Stomach (tissue), 4 donors: ENCODE data around the gene EPB41L3.

Experiments
- CTCF ChIP-seq, 7 experiments: fragments of 450-650 bp in 4 of 7; fragments of 200-600 bp in 3 of 7; sonication (generic) in 3 of 7; IDR thresholded peaks; one replicate each; pipeline ENCODE4 v1.5.1; 2016 to 2019; ENCODE audit warnings: antibody characterized with exemption in 7 of 7, control low read depth in 2 of 7, mild to moderate bottlenecking in 1 of 7
- EP300 ChIP-seq: sonication (generic); formaldehyde crosslinking; IDR thresholded peaks from one replicate; pipeline ENCODE4 v1.6.1; 2017; ENCODE audit warnings: antibody characterized with exemption
- POLR2A ChIP-seq, 4 donors: fragments of 450-650 bp; IDR thresholded peaks; one replicate each; pipeline ENCODE4 v1.6.1; 2016; ENCODE audit warnings: antibody characterized with exemption in 4 of 4, control low read depth in 2 of 4, mild to moderate bottlenecking in 1 of 4, moderate library complexity in 1 of 4
- POLR2AphosphoS5 ChIP-seq, 3 donors: sonication (generic); formaldehyde crosslinking; IDR thresholded peaks; one replicate each; pipeline ENCODE4 v1.6.1; 2016; ENCODE audit warnings: antibody characterized with exemption in 3 of 3

DNA sequence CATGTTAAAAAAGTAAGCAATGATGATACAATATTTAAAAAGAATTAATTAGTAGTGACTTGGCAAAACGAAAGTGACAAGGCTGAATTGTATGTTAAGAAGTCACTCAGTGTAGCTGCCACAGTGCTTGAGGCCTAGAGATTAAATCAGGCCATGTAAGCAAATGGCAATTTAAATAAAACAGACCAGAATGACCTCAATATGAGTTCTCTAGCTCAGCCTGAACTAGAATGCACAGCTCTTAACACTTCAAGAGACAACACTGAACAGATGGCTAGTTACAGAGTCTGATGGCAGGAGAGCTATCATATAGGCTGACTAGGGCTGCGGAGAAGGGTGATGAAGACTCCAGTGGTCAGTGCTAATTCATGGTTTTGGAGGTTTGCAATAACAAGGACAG lies 130.3 kb downstream of the EPB41L3 start:
- TF ChIP-seq POLR2A (IDR thresholded peaks at IDR 0.05): no peak
- no peak for TF ChIP-seq CTCF (IDR thresholded peaks at IDR 0.05)
- no peak for TF ChIP-seq POLR2AphosphoS5 (IDR thresholded peaks at IDR 0.05)
- no peak for TF ChIP-seq EP300
